ENCODE results near the gene GULP1.

GRCh38 chr2:188278388-188279092 lies 13.1 kb upstream of the GULP1 start:
- no peak for TF ChIP-seq CTCF (conservative IDR thresholded peaks at IDR 0.05)
- TF ChIP-seq ZFX (IDR thresholded peaks at IDR 0.05), result no peak
